ENCODE data around the gene TMPRSS7.

- TF ChIP-seq CTCF (IDR thresholded peaks at IDR 0.05; ENCODE audit: borderline replicate concordance, extremely low read depth, low read length, poor library complexity, severe bottlenecking) = no peak
- TF ChIP-seq EZH2 (IDR thresholded peaks at IDR 0.05; ENCODE audit: borderline replicate concordance, low read depth, low read length, severe bottlenecking) = no peak
Observed at GRCh38 chr3:112101916-112102315, 67.4 kb downstream of the TMPRSS7 start.

All from DND-41 (cell line).